Daoy (cell line): ENCODE measurements around the gene FCN1. TPM values are rescaled to one million over a fixed set of nuclear protein-coding genes. Genes with fewer than 3 reads are reported as not detected.
A peak's percentile ranks its signal among the peaks of the same experiment; 100 is the strongest.
"Not testable (repeated sequence)": the region's sequence is repeated elsewhere in the genome, so short reads cannot be mapped to it uniquely, and the experiment has no call there.

ENCODE experiments used
- DNase-seq: peaks from one replicate; pipeline ENCODE4 v3.0.0-alpha.2; 2015; ENCODE audit warnings: low read depth
- total RNA-seq: library from RNA; depleted of rRNA; stranded (reverse); fragments of >200 nt; shearing (Covaris generic); gene quantifications from 2 replicates; pipeline ENCODE4 v1.2.3, GENCODE V29; 2014; rRNA removed

FCN1 gene
- not detected in 2 replicates for total RNA-seq

GRCh38 chr9:134917431-134918373 is at the start of gene FCN1:
Gene FCN1 (minus strand): TSS chr9:134917912. CDS start chr9:134917871, 41 bp downstream.
- no peak for DNase-seq

DNA sequence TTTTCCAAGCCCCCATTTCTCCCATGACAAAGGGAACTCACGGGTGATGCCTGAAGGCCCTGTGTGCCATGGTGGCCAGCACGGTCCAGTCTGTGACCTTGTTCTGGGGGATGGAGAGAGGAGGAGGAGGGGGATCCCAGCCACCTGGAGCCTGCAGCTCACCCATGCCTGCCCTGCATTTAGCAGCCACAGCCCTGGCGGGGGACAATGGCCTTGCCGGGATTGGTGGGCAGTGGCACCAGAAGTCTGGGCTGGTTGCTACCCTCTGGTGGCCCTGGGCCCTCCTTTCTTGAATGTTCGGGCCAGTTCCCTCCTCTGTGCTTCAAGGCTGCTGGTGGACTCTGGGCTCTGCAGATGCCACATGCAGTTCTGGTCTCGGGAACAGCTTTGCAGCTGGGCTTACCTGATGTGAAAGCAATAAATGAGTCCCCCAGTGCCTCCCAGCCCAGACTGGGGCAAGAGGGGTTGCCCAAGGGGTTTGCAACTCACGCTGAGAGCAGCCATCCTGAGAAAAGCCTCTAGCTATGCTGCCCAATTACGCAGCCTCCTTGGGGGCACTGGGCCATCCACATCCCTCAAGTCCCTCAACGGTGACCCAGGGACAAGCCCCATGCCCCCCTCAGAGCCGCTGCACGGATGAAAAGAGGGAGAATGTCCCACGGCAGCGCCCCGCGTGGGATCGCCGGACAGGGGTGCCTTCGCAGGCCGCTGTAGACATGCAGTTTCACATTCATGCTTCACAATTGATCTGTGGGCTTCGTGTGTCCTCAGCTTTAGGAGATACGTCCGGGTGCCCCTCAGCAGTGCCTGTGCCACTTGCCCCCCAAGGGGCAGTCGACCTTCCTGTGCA is 49.2 kb upstream of the FCN1 start:
- no peak for DNase-seq

DNA sequence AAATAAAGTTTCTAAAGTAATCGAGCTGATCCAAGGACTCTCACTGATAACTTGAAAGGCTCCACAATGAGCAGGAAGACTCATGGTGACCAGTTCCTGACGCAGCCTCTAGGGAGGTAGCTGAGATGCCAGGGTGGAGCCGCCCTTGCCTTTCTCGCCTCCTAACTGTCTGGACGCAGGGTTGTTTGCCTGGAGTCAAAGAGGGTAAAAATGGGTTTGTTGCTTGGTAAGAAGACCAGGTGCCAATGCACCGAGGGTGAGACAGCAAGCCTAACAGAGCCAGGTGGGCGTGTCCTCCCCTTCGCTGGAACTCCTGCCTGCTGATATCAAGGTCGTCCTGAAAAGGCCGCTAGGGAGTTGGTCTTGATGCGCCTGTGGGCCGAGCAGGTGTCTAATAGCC is 48.6 kb upstream of the FCN1 start:
- DNase-seq = no peak

DNA sequence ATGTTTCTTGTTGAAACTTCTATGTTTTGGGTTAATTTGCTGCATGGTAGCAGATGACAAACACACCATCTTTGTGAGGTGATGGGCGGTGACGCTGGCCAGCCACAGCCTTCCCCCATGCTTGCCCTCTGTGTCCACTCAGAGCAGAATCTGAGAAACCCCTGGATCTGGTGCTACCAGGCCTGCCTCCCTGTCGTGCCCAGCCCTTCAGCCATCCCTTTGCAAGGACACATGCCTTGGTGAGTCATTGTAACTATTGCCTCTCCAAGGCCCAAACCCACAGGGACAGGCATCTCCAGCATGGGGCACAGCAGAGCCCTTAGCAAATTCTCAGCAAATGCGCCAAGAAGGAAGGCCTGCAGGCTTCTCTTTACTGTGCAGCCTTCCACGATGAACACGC is 48.1 kb upstream of the FCN1 start:
- no peak for DNase-seq

DNA sequence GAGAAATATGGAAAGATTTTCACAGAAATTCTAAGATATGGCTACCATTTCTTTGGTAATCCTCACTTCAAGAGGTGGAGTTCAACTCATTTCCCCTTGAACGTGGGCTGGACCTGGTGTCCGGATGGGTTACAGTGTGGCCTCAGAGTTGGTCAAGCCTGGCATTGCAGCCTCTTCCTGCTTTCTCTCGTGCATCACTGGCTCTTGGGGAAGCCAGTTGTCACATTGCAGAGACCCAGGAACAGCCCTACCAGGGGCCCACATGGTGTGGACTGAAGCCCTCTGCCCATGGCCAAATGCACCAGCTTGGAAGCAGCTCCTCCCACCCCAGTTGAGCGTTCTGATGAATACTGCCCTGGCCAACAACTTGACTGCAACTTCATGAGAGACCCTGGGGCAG is 47.7 kb upstream of the FCN1 start:
- DNase-seq = no peak

DNA sequence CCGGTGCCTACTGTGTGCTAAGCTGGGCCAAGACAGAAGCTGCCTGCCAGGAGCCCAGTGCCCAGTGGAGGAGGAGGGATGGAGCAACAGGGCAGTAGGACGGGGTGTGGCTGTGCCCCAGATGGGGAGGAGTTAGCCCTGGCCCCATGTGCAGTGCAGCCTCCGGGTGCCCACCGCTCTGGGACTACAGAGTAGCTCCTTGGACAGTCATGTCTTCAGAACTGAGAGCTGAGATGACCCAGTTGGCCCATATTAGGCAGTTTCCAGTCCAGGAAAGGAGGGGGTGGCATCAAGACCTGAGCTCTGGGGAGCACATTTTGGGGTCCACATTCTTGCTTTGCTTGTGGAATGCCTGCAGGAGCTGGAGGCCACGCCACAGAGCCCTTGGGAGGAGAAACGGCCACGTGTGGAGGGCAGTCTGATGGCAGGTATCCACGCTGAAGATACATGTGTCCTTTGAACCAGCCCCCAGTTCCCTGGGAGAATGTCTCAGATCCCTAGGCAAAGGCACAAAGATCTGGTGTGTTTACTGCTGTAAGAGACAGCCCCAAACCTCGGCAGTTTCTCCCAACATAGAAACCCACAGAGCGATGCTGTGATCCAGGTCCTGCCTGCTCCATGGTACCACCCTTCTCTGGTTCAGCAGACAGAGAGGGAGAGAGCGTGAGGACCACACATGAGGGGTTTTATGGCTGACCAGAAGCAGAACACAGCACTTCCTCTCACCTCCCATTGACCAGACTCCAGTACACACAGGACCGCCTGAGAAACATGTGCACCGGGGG is 46.8 kb upstream of the FCN1 start:
- no peak for DNase-seq

GRCh38 chr9:134963546-134963945 is 45.8 kb upstream of the FCN1 start:
- no peak for DNase-seq

- DNase-seq = no peak
Observed at GRCh38 chr9:134962973-134963364, 45.3 kb upstream of the FCN1 start.

- peak; percentile 86 for DNase-seq
Observed at GRCh38 chr9:134962065-134962972, 44.6 kb upstream of the FCN1 start.

GRCh38 chr9:134961331-134962064 is 43.8 kb upstream of the FCN1 start:
- no peak for DNase-seq

- DNase-seq = no peak
Observed at GRCh38 chr9:134960701-134961181, 43.0 kb upstream of the FCN1 start.

DNA sequence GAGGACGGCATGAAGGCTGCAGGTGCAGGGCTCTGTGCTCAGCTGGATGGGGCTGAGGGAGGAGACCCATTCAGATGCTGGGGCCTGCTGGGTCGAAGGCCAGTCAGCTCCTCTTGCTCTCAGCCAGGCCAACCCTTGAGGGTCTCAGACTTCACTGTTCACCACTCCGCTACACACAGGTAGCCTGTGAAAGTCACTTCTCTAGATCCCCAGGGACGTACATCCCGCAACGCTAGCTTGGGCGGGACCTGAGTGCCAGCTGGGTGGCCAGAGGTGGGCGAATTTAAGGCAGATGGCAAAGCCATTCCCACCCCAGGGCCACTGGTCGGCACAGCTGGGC is 42.2 kb upstream of the FCN1 start:
- DNase-seq = no peak

- DNase-seq = no peak
Observed at GRCh38 chr9:134959126-134959970, 41.6 kb upstream of the FCN1 start.

DNA sequence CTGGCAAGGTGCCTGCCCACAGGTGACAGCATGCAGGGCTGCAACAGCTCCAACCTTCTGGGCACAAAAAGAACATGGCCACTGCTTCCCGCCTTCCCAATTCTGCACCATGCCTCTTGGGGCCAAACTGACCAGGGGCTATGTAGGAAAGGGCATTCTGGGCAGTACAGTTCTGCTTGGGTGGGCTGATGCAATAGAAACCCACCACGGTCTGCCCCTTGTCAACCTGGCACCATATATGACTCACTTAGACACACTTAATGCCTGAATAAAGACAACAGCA is 40.2 kb upstream of the FCN1 start:
- DNase-seq = no peak

DNA sequence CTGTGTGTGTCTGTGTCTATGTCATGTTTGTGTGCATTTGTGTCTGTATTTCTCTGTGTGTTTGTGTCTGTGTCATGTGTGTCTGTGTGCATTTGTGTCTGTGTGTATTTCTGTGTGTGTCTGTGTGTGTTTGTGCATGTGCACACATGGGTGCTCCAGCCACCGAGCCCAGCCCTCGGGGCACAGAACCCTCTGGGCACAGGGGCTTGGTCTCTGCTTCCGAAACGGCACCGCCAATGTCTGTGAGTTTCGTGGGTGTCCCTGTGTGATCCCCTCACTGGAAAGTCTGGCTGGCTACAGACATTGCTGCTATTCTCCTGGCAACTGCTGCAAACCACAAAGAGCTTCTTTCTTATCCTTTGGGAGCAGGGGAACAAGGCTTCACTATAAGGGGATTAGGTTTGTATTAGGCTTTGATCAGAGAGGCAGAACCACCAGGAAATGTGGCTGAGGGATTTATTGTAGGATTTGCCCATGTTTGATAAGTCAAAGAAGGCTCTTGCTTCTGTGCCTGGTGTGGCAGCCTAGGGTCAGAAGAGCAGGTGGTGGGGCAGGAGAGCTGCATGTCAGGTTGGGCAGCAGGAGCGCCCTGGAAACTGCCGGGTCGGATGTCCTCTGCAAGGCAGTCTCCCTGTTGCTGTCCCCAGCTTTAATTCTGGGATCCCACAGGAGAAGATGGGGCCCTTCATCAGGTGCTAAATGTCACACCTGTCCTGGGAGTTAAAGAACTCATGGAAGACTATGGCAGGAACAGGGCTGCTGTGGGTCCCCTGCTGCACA is 39.6 kb upstream of the FCN1 start:
- no peak for DNase-seq

DNA sequence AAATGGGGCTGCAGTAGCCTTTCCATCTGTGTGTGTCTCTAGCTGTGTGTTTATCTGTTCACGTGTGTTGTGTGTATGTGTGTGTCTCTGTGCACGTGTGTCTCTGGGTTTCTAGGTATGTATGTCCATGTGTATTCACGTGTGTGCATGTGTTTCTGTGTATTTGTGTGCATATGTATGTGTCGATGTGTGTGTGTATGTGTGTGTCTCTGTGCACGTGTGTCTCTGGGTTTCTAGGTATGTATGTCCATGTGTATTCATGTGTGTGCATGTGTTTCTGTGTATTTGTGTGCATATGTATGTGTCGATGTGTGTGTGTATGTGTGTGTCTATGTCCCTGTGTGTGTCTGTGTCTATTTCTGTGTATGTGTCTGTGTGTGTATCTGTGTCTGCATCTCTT is 38.7 kb upstream of the FCN1 start:
- DNase-seq = not testable (repeated sequence)

GRCh38 chr9:134955801-134956200 is 38.1 kb upstream of the FCN1 start:
- DNase-seq = no peak

DNA sequence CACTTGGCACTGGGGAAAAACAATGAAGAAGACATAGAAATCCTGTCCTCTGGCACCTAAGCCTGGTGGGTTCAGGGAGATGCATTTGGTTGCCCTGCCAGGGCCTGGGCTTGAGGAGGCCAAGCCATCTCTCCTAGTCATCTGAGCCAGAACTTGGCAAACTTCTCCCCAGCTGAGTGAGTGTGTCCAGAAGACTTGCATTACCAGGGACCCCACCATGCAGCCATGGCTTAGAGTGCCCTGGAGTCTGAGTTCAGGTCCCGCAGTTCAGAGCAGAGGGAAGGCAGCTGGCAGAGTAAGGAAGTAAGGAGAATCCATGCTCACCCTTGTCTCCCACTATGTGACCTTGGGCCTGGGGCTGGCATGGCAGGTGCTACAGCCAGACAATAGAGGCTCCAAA is 37.4 kb upstream of the FCN1 start:
- no peak for DNase-seq

DNA sequence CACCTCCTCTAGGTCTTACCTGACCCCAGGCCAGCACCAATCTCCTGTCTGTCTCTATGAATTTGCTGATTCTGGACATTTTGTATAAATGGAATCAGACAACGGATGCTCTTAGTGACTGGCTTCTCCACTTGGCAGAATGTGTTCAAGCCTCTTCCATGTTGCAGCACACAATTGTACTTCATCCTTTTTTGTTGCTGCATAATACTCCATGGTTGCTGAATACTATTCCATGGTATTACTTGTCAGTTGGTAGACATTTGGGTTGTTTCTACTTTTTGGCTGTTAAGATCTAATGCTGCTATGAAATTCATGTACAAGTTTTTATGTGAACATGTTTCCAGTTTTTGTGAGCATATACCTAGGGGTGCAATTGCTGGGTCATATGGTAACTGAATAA is 34.3 kb upstream of the FCN1 start:
- no peak for DNase-seq
